ENCODE results near the gene ASPSCR1.

The ASPSCR1 gene

GRCh38 chr17:81993729-81994592 is 16.5 kb downstream of the ASPSCR1 start:
- CTCF ChIA-PET: no interaction called here
- H3K4me1 ChIP-seq (ENCODE audit: control extremely low read depth in 1 of 4, control insufficient read depth in 4 of 4, insufficient read depth in 4 of 4, low read length in 3 of 4): peaks cover 0 to 2% (median 0%) of the 10 kb centered on the region in 4 experiments
- WGBS (ENCODE audit: insufficient coverage): 98% methylated on average over 35 of the region's 37 CpGs
- POLR2A ChIA-PET: no interaction called here
- H3K9me3 ChIP-seq (ENCODE audit: control extremely low read depth in 1 of 5, control insufficient read depth in 4 of 5, insufficient read depth in 2 of 5, low read depth in 1 of 5, low read length in 4 of 5): peaks cover 0 to 4% (median 0%) of the 10 kb centered on the region in 5 experiments
- DNase-seq: no peak
- peaks cover 0 to 25% (median 5%) of the 10 kb centered on the region in 4 experiments for H3K36me3 ChIP-seq (ENCODE audit: control insufficient read depth in 4 of 4, insufficient read depth in 4 of 4, low read length in 3 of 4)
- H3K27me3 ChIP-seq (replicated peaks in 2 of 5; ENCODE audit: control insufficient read depth in 4 of 5, insufficient read depth in 5 of 5, low read length in 4 of 5): no peaks in the 10 kb centered on the region
- H3K27ac ChIP-seq (ENCODE audit: insufficient read depth in 1 of 2, low read depth in 1 of 2, low read length in 2 of 2, poor library complexity in 1 of 2, severe bottlenecking in 2 of 2): no peak overlapping the region
- no peak overlapping the region for H3K4me3 ChIP-seq (ENCODE audit: control insufficient read depth in 1 of 7, extremely low read depth in 1 of 7, insufficient read depth in 4 of 7, low read depth in 2 of 7, low read length in 6 of 7)

- DNase-seq: no peak
- Histone ChIP-seq H3K4me1 (ENCODE audit: control extremely low read depth in 1 of 4, control insufficient read depth in 4 of 4, insufficient read depth in 4 of 4, low read length in 3 of 4) (peaks cover 0 to 2% (median 0%) of the 10 kb centered on the region in 4 experiments), H3K9me3 (ENCODE audit: control extremely low read depth in 1 of 5, control insufficient read depth in 4 of 5, insufficient read depth in 2 of 5, low read depth in 1 of 5, low read length in 4 of 5) (peaks cover 0 to 4% (median 0%) of the 10 kb centered on the region in 5 experiments), H3K36me3 (ENCODE audit: control insufficient read depth in 4 of 4, insufficient read depth in 4 of 4, low read length in 3 of 4) (peaks cover 0 to 25% (median 4%) of the 10 kb centered on the region in 4 experiments), H3K4me3 (ENCODE audit: control insufficient read depth in 1 of 7, extremely low read depth in 1 of 7, insufficient read depth in 4 of 7, low read depth in 2 of 7, low read length in 6 of 7) (no peak overlapping the region), H3K27me3 (replicated peaks in 2 of 5; ENCODE audit: control insufficient read depth in 4 of 5, insufficient read depth in 5 of 5, low read length in 4 of 5) (no peaks in the 10 kb centered on the region), H3K27ac (ENCODE audit: insufficient read depth in 1 of 2, low read depth in 1 of 2, low read length in 2 of 2, poor library complexity in 1 of 2, severe bottlenecking in 2 of 2) (no peak overlapping the region)
- POLR2A ChIA-PET: no interaction called here
- CTCF ChIA-PET: interaction anchor here (0.9 to 1.9 kb wide), 2 partner anchors 35 to 40 kb away, joined by 3 to 6 read pairs; no protein-coding TSS in a partner anchor
- WGBS (ENCODE audit: insufficient coverage): 98% methylated on average over 24 of the region's 39 CpGs
These were observed 17.4 kb downstream of the ASPSCR1 start for GRCh38 chr17:81994593-81995462.

DNA sequence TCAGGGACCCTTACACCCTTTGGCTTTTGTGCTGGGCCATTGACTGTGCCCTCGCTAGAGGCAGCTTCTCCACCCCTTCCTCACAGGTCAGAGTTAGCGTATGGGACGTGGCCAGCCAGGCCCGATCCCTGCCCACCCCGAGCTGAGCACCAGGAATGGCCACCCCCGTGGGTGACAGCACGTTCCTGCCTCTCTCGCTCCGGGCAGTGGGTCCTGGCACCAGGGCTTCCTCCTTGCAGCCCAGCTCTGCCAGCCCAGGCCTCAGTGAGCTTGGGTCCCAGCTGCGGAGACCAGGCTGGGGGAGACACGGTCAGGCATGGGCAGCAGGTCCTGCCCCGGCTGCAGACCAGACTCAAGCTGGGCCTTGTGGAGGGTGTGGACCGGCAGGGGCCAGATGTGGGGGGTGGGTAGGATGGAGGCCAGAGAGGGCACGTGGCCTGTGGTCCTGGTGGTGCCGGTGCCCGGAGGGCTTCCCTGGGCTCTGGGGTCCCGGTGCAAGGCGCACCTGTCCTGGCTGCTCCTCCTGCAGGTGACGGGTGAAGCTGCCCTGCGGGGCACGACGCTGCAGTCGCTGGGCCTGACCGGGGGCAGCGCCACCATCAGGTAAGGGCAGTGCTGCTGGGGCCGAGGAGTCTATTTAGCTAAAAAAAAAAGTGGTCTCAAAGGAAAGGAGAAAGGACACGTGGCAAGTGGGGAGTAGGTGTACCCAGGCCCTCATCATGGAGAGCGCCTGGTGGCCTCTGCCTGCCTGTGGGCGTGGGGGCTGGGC is 18.2 kb downstream of the ASPSCR1 start:
- no peak overlapping the region for H3K4me3 ChIP-seq (ENCODE audit: control insufficient read depth in 1 of 7, extremely low read depth in 1 of 7, insufficient read depth in 4 of 7, low read depth in 2 of 7, low read length in 6 of 7)

GRCh38 chr17:81996232-81996756 is 18.9 kb downstream of the ASPSCR1 start:
- no peak for DNase-seq
- Histone ChIP-seq H3K9me3 (ENCODE audit: control extremely low read depth in 1 of 5, control insufficient read depth in 4 of 5, insufficient read depth in 2 of 5, low read depth in 1 of 5, low read length in 4 of 5) (no peaks in the 10 kb centered on the region), H3K4me3 (ENCODE audit: control insufficient read depth in 1 of 7, extremely low read depth in 1 of 7, insufficient read depth in 4 of 7, low read depth in 2 of 7, low read length in 6 of 7) (no peak overlapping the region), H3K27ac (ENCODE audit: insufficient read depth in 1 of 2, low read depth in 1 of 2, low read length in 2 of 2, poor library complexity in 1 of 2, severe bottlenecking in 2 of 2) (no peak overlapping the region), H3K4me1 (ENCODE audit: control extremely low read depth in 1 of 4, control insufficient read depth in 4 of 4, insufficient read depth in 4 of 4, low read length in 3 of 4) (peaks cover 0 to 2% (median 0%) of the 10 kb centered on the region in 4 experiments), H3K36me3 (ENCODE audit: control insufficient read depth in 4 of 4, insufficient read depth in 4 of 4, low read length in 3 of 4) (peaks cover 0 to 14% (median 3%) of the 10 kb centered on the region in 4 experiments), H3K27me3 (replicated peaks in 2 of 5; ENCODE audit: control insufficient read depth in 4 of 5, insufficient read depth in 5 of 5, low read length in 4 of 5) (no peaks in the 10 kb centered on the region)
- POLR2A ChIA-PET: no interaction called here
- WGBS (ENCODE audit: insufficient coverage): 95% methylated on average over 25 of the region's 28 CpGs
- CTCF ChIA-PET: interaction anchor here (0.9 to 2.0 kb wide), 3 partner anchors 37 to 41 kb away, joined by 3 to 7 read pairs (median 6); partner anchors contain the start of gene DCXR

More for the DNA sequence above, 18.2 kb downstream of the ASPSCR1 start:
- Histone ChIP-seq H3K36me3 (ENCODE audit: control insufficient read depth in 4 of 4, insufficient read depth in 4 of 4, low read length in 3 of 4) (peaks cover 0 to 17% (median 3%) of the 10 kb centered on the region in 4 experiments), H3K4me1 (ENCODE audit: control extremely low read depth in 1 of 4, control insufficient read depth in 4 of 4, insufficient read depth in 4 of 4, low read length in 3 of 4) (peaks cover 0 to 2% (median 0%) of the 10 kb centered on the region in 4 experiments), H3K27me3 (replicated peaks in 2 of 5; ENCODE audit: control insufficient read depth in 4 of 5, insufficient read depth in 5 of 5, low read length in 4 of 5) (no peaks in the 10 kb centered on the region), H3K9me3 (ENCODE audit: control extremely low read depth in 1 of 5, control insufficient read depth in 4 of 5, insufficient read depth in 2 of 5, low read depth in 1 of 5, low read length in 4 of 5) (peaks cover 0 to 4% (median 0%) of the 10 kb centered on the region in 5 experiments), H3K27ac (ENCODE audit: insufficient read depth in 1 of 2, low read depth in 1 of 2, low read length in 2 of 2, poor library complexity in 1 of 2, severe bottlenecking in 2 of 2) (no peak overlapping the region)
- WGBS (ENCODE audit: insufficient coverage): 96% methylated on average over 26 of the region's 29 CpGs
- no peak for DNase-seq
- ChIA-PET CTCF (interaction anchor here (0.9 to 2.0 kb wide), 3 partner anchors 36 to 41 kb away, joined by 3 to 7 read pairs (median 6); no protein-coding TSS in a partner anchor), POLR2A (no interaction called here)

DNA sequence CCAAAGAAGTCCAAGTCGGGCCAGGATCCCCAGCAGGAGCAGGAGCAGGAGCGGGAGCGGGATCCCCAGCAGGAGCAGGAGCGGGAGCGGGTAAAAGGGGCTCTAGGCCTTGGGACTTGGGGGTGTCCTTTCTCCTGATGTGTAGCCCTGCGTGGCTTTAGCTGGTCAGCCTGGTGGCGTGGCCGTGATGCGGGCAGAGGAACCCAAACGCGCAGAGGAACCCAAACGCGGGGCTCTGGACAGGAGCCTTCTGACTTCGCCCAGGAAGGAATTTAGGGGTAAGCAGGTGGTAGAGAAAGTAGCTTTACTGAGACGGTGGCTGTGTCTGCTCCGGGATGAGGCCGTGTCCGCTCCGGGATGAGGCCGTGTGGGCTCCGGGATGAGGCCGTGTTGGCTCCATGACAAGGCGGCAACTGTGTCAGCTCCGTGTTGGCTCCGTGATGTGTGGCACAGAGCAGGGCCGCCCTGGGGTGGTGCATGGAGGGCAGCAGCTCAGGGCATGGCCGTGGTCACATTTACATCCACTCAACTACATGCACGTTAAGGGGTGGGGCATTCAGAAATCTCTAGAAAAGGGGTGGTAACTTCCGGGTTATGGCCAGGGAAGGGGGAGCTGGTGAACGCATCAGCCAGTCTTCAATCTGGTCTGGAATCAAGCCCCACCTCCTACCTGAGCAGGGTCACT is 19.5 kb downstream of the ASPSCR1 start:
- Histone ChIP-seq H3K9me3 (ENCODE audit: control extremely low read depth in 1 of 5, control insufficient read depth in 4 of 5, insufficient read depth in 2 of 5, low read depth in 1 of 5, low read length in 4 of 5) (no peaks in the 10 kb centered on the region), H3K27me3 (replicated peaks in 2 of 5; ENCODE audit: control insufficient read depth in 4 of 5, insufficient read depth in 5 of 5, low read length in 4 of 5) (no peaks in the 10 kb centered on the region), H3K4me3 (ENCODE audit: control insufficient read depth in 1 of 7, extremely low read depth in 1 of 7, insufficient read depth in 4 of 7, low read depth in 2 of 7, low read length in 6 of 7) (no peak overlapping the region), H3K36me3 (ENCODE audit: control insufficient read depth in 4 of 4, insufficient read depth in 4 of 4, low read length in 3 of 4) (peaks cover 0 to 14% (median 3%) of the 10 kb centered on the region in 4 experiments), H3K27ac (ENCODE audit: insufficient read depth in 1 of 2, low read depth in 1 of 2, low read length in 2 of 2, poor library complexity in 1 of 2, severe bottlenecking in 2 of 2) (no peak overlapping the region), H3K4me1 (ENCODE audit: control extremely low read depth in 1 of 4, control insufficient read depth in 4 of 4, insufficient read depth in 4 of 4, low read length in 3 of 4) (peaks cover 0 to 1% (median 0%) of the 10 kb centered on the region in 4 experiments)
- POLR2A ChIA-PET: interaction anchor here (0.6 kb wide), 1 partner anchor 12 kb away, joined by 3 read pairs; no protein-coding TSS in a partner anchor
- CTCF ChIA-PET: interaction anchor here (0.9 to 2.0 kb wide), 3 partner anchors 37 to 42 kb away, joined by 3 to 7 read pairs (median 4); partner anchors contain the start of gene DCXR
- DNase-seq: no peak
- WGBS (ENCODE audit: insufficient coverage): 95% methylated on average over 28 of the region's 30 CpGs

GRCh38 chr17:81998212-81998611 is 20.8 kb downstream of the ASPSCR1 start:
- Histone ChIP-seq H3K27me3 (replicated peaks in 2 of 5; ENCODE audit: control insufficient read depth in 4 of 5, insufficient read depth in 5 of 5, low read length in 4 of 5) (no peaks in the 10 kb centered on the region), H3K4me3 (ENCODE audit: control insufficient read depth in 1 of 7, extremely low read depth in 1 of 7, insufficient read depth in 4 of 7, low read depth in 2 of 7, low read length in 6 of 7) (no peak overlapping the region), H3K9me3 (ENCODE audit: control extremely low read depth in 1 of 5, control insufficient read depth in 4 of 5, insufficient read depth in 2 of 5, low read depth in 1 of 5, low read length in 4 of 5) (no peaks in the 10 kb centered on the region), H3K4me1 (ENCODE audit: control extremely low read depth in 1 of 4, control insufficient read depth in 4 of 4, insufficient read depth in 4 of 4, low read length in 3 of 4) (no peaks in the 10 kb centered on the region), H3K27ac (ENCODE audit: insufficient read depth in 1 of 2, low read depth in 1 of 2, low read length in 2 of 2, poor library complexity in 1 of 2, severe bottlenecking in 2 of 2) (no peak overlapping the region), H3K36me3 (ENCODE audit: control insufficient read depth in 4 of 4, insufficient read depth in 4 of 4, low read length in 3 of 4) (peaks cover 0 to 14% (median 3%) of the 10 kb centered on the region in 4 experiments)
- DNase-seq: no peak
- 98% methylated on average over 5 of the region's 7 CpGs for WGBS (ENCODE audit: insufficient coverage)
- CTCF ChIA-PET: no interaction called here
- POLR2A ChIA-PET: interaction anchor here (0.6 kb wide), 1 partner anchor 921 kb away, joined by 5 read pairs; no protein-coding TSS in a partner anchor

Data from common myeloid progenitor, CD34-positive (primary cell).